Esophagus muscularis mucosa (tissue), 3 donors: ENCODE measurements around the gene SYTL2.

Experiments
- POLR2A ChIP-seq: fragments of 450-650 bp; IDR thresholded peaks from one replicate; pipeline ENCODE4 v1.6.1; 2017; ENCODE audit warnings: antibody characterized with exemption, moderate library complexity, mild to moderate bottlenecking, low read depth
- POLR2AphosphoS5 ChIP-seq, 2 donors: sonication (generic); formaldehyde crosslinking; IDR thresholded peaks; one replicate each; pipeline ENCODE4 v1.6.1; 2017; ENCODE audit warnings: antibody characterized with exemption in 2 of 2
- TF ChIP-seq, protein P1 (sequence below), 3 experiments: fragments of 200-600 bp in 2 of 3; fragments of 450-650 bp in 1 of 3; sonication (generic) in 2 of 3; IDR thresholded peaks; one replicate each; pipeline ENCODE4 v1.5.1; 2017 to 2019; ENCODE audit warnings: antibody characterized with exemption in 3 of 3, mild to moderate bottlenecking in 2 of 3, moderate library complexity in 1 of 3

DNA sequence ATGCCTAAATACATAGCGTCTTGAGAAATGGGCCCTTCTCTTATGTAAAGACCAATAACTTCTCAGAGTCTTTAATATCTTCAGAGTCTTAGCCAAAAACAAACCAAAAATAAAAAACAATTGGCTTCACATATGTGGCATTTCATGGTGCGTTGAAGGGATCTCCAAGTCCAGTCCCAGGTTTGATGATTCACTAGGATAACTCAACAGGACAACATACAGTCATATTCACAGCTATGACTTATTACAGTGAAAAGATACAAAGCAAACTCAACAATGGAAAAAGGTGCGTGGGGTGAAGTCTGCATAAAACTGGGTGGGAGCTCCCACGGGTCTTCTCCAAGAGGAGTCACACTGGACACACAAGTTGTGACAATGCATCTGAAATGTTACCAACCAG lies 12.6 kb downstream of the SYTL2 start:
- TF ChIP-seq, protein P1, sequence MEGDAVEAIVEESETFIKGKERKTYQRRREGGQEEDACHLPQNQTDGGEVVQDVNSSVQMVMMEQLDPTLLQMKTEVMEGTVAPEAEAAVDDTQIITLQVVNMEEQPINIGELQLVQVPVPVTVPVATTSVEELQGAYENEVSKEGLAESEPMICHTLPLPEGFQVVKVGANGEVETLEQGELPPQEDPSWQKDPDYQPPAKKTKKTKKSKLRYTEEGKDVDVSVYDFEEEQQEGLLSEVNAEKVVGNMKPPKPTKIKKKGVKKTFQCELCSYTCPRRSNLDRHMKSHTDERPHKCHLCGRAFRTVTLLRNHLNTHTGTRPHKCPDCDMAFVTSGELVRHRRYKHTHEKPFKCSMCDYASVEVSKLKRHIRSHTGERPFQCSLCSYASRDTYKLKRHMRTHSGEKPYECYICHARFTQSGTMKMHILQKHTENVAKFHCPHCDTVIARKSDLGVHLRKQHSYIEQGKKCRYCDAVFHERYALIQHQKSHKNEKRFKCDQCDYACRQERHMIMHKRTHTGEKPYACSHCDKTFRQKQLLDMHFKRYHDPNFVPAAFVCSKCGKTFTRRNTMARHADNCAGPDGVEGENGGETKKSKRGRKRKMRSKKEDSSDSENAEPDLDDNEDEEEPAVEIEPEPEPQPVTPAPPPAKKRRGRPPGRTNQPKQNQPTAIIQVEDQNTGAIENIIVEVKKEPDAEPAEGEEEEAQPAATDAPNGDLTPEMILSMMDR (IDR thresholded peaks at IDR 0.05), result no peak
- TF ChIP-seq POLR2A, result no peak
- TF ChIP-seq POLR2AphosphoS5 (IDR thresholded peaks at IDR 0.05), result no peak
